HepG2 (cell line): ENCODE measurements around the gene XPNPEP1. TPM values are rescaled to one million over a fixed set of nuclear protein-coding genes. Genes with fewer than 3 reads are reported as not detected.

ENCODE experiments used
- ATAC-seq: fragments of 200-7000 bp; cut with Tn5 transposase; 3 replicates; pipeline ENCODE4 v1.9.1; 2020; ENCODE audit warnings: mild to moderate bottlenecking, moderate library complexity
- BruUV-seq: library from RNA; stranded (reverse); fragments of 400-500 nt; replicated peaks from 2 replicates; lab custom pipeline; 2021; lab: Mats Ljungman, UMichigan
- CTCF ChIA-PET: fragments of 300-600 bp; formaldehyde crosslinking; extraction: SDS; loops from one replicate; lab custom pipeline; 2021; ENCODE audit warnings: low total read pairs, inconsistent platforms, low intra/inter-chr PET ratio; lab: Yijun Ruan, JAX
- POLR2A ChIA-PET: fragments of 350-600 bp; sonication (Branson Sonifier 250); formaldehyde crosslinking; loops from one replicate; lab custom pipeline; 2020; ENCODE audit warnings: antibody characterized with exemption, inconsistent platforms; lab: Yijun Ruan, JAX
- DNase-seq: peaks from one replicate; pipeline ENCODE4 v3.0.0-alpha.2; 2015; ENCODE audit warnings: low spot score
- FAIRE-seq: peaks from 3 replicates; lab custom pipeline; 2011; peaks lifted over from hg19 to GRCh38; lab: Jason Lieb, UNC
- H2AFZ ChIP-seq: one replicate; pipeline ENCODE4 v1.6.1; 2011; ENCODE audit warnings: low read length, inconsistent platforms
- H3K27ac ChIP-seq: fragments of 300-600 bp; 3 replicates; pipeline ENCODE4 v1.8.0; 2011; ENCODE audit warnings: mixed run types, mild to moderate bottlenecking, mixed read lengths, low read length, inconsistent platforms; ENCODE audit not compliant: insufficient read depth; ENCODE audit errors: extremely low read length
- H3K27me3 ChIP-seq, 2 experiments: fragments of 200-600 bp in 1 of 2; 2 replicates in 1 of 2; 3 replicates in 1 of 2; pipeline versions ENCODE4 v1.6.0 to v1.8.0; 2011; ENCODE audit warnings: low read length in 2 of 2, mild to moderate bottlenecking in 2 of 2, moderate library complexity in 2 of 2, inconsistent platforms in 1 of 2; ENCODE audit not compliant: insufficient read depth in 2 of 2, control insufficient read depth in 1 of 2
- H3K36me3 ChIP-seq, 2 experiments: fragments of 200-600 bp in 1 of 2; replicated peaks in 1 of 2; 2 replicates in 1 of 2; 3 replicates in 1 of 2; pipeline versions ENCODE4 v1.5.1 to v1.8.0; 2011; ENCODE audit warnings: low read length in 2 of 2, inconsistent platforms in 1 of 2; ENCODE audit not compliant: insufficient read depth in 2 of 2, control insufficient read depth in 1 of 2
- H3K4me1 ChIP-seq: 2 replicates; pipeline ENCODE4 v1.5.1; 2012; ENCODE audit warnings: low read length, inconsistent platforms; ENCODE audit not compliant: insufficient read depth
- H3K4me2 ChIP-seq: 2 replicates; pipeline ENCODE4 v1.6.0; 2011; ENCODE audit warnings: low read depth, low read length, inconsistent platforms
- H3K4me3 ChIP-seq, 3 experiments: fragments of 200-600 bp in 1 of 3; sonication (generic), shearing (Covaris generic) in 1 of 3; replicated peaks in 1 of 3; 2 replicates each; pipeline ENCODE4 v1.5.1; 2011 to 2016; ENCODE audit warnings: low read length in 3 of 3, inconsistent platforms in 2 of 3, low read depth in 2 of 3, mild to moderate bottlenecking in 2 of 3, control low read depth in 1 of 3, mixed read lengths in 1 of 3; ENCODE audit not compliant: insufficient read depth in 1 of 3
- H3K79me2 ChIP-seq: one replicate; pipeline ENCODE4 v1.6.1; 2011; ENCODE audit warnings: low read length, inconsistent platforms; ENCODE audit not compliant: insufficient read depth
- H3K9ac ChIP-seq: 2 replicates; pipeline ENCODE4 v1.6.0; 2011; ENCODE audit warnings: mild to moderate bottlenecking, low read depth, low read length, inconsistent platforms; ENCODE audit not compliant: insufficient read depth
- H3K9me3 ChIP-seq: 2 replicates; pipeline ENCODE4 v1.5.1; 2012; ENCODE audit warnings: mild to moderate bottlenecking, low read length
- H4K20me1 ChIP-seq: 2 replicates; pipeline ENCODE4 v1.6.0; 2011; ENCODE audit warnings: inconsistent platforms, mild to moderate bottlenecking, low read length, moderate library complexity; ENCODE audit not compliant: insufficient read depth
- CBFB ChIP-seq: sonication (generic); formaldehyde crosslinking; IDR thresholded peaks from 2 replicates; pipeline ENCODE4 v1.4.0; 2020; ENCODE audit warnings: missing genetic modification reagents
- CCDC6 ChIP-seq: sonication (generic); formaldehyde crosslinking; IDR thresholded peaks from 2 replicates; pipeline ENCODE4 v1.8.1; 2022; ENCODE audit warnings: mild to moderate bottlenecking, missing genetic modification reagents, moderate library complexity
- GFI1 ChIP-seq: sonication (generic); formaldehyde crosslinking; IDR thresholded peaks from 2 replicates; pipeline ENCODE4 v1.5.0; 2020; ENCODE audit warnings: missing genetic modification reagents, mild to moderate bottlenecking, borderline replicate concordance
- NKX3-1 ChIP-seq: sonication (generic); formaldehyde crosslinking; IDR thresholded peaks from 2 replicates; pipeline ENCODE4 v1.5.0; 2020; ENCODE audit warnings: missing genetic modification reagents
- PRMT3 ChIP-seq: sonication (generic); formaldehyde crosslinking; IDR thresholded peaks from 2 replicates; pipeline ENCODE4 v1.8.1; 2022; ENCODE audit warnings: low read depth, mild to moderate bottlenecking, moderate library complexity, missing genetic modification reagents, borderline replicate concordance
- SNAI1 ChIP-seq: sonication (generic); formaldehyde crosslinking; IDR thresholded peaks from 2 replicates; pipeline ENCODE4 v1.5.0; 2020; ENCODE audit warnings: mild to moderate bottlenecking, missing genetic modification reagents, borderline replicate concordance
- TFE3 ChIP-seq: IDR thresholded peaks from 2 replicates; pipeline ENCODE4 v1.6.1; 2016
- THAP11 ChIP-seq: IDR thresholded peaks from 2 replicates; pipeline ENCODE4 v1.6.1; 2016; ENCODE audit warnings: missing biosample characterization, missing genetic modification reagents
- ZNF792 ChIP-seq: IDR thresholded peaks from 2 replicates; pipeline ENCODE4 v1.6.1; 2016
- WGBS: methylation state at CpG from one replicate; pipeline ENCODE4 v1.1.6; 2017; ENCODE audit warnings: low lambda C conversion rate; 5-methylcytosine and 5-hydroxymethylcytosine counted together
- in situ Hi-C: cut with HindIII; loops from 2 replicates; pipeline ENCODE4 v1.10.0; 2017; ENCODE audit warnings: low pct_unique_long_range_greater_than_20kb; ENCODE audit not compliant: extremely low pct_ligation_motif_present
- intact Hi-C: fragments of 100-400 bp; cut with micrococcal nuclease; formaldehyde crosslinking; loops from one replicate; pipeline ENCODE4 v1.10.0; 2022; ENCODE audit not compliant: unreplicated experiment
- polyA plus RNA-seq, 8 experiments: library from polyadenylated mRNA; depleted of rRNA in 3 of 8; stranded (reverse) in 7 of 8; unstranded in 1 of 8; fragments of >200 nt; fragmentation: Illumina TruSeq in 4 of 8; extraction: Trizol in 4 of 8; gene quantifications; 2 replicates each; pipeline versions ENCODE4 v1.2.1 to v1.2.3, GENCODE V29; 2011 to 2016; ENCODE audit warnings: low read depth in 4 of 8, missing spikeins in 1 of 8, mixed read lengths in 1 of 8; ENCODE audit not compliant: insufficient read depth in 1 of 8
- total RNA-seq, 5 experiments: library from RNA; depleted of rRNA; stranded (reverse); fragments of >200 nt; fragmentation: Illumina TruSeq; extraction: Trizol; gene quantifications; 2 replicates each; pipeline ENCODE4 v1.2.3, GENCODE V29; 2016; ENCODE audit warnings: low read depth in 1 of 5
- TF ChIP-seq, protein P1 (sequence below): sonication (generic); formaldehyde crosslinking; IDR thresholded peaks from 2 replicates; pipeline ENCODE4 v1.5.0; 2020; ENCODE audit warnings: mild to moderate bottlenecking, missing genetic modification reagents
- TF ChIP-seq, protein P2 (sequence below): sonication (generic); formaldehyde crosslinking; conservative IDR thresholded peaks from 2 replicates; pipeline ENCODE4 v1.4.0; 2020; ENCODE audit warnings: missing genetic modification reagents

XPNPEP1 gene
- total and polyA plus RNA-seq, 2 of the 13 experiments (the other 11 are each of a cell fraction or from before 2014, with no cell fraction given), result 30.3 to 55.5 TPM

- TF ChIP-seq CBFB (CRISPR knock-in tag), result no peak
Measured at GRCh38 chr10:109824206-109824605, 99.1 kb downstream of the XPNPEP1 start (continued).

GRCh38 chr10:109823196-109823595 is 100.1 kb downstream of the XPNPEP1 start:
- Histone ChIP-seq H3K9ac (no peak overlapping the region), H3K4me1 (no peaks in the 10 kb centered on the region), H4K20me1 (no peaks in the 10 kb centered on the region), H3K79me2 (no peaks in the 10 kb centered on the region), H3K4me2 (no peak overlapping the region), H2AFZ (no peak overlapping the region), H3K4me3 (no peak overlapping the region)
- CTCF ChIA-PET, result no interaction called here
- 27% methylated on average over 3 of the region's 3 CpGs for WGBS
- no peak for DNase-seq
- no peak for TF ChIP-seq THAP11 (CRISPR knock-in tag)
- TF ChIP-seq TFE3 (CRISPR knock-in tag), result no peak
- TF ChIP-seq, protein P1, sequence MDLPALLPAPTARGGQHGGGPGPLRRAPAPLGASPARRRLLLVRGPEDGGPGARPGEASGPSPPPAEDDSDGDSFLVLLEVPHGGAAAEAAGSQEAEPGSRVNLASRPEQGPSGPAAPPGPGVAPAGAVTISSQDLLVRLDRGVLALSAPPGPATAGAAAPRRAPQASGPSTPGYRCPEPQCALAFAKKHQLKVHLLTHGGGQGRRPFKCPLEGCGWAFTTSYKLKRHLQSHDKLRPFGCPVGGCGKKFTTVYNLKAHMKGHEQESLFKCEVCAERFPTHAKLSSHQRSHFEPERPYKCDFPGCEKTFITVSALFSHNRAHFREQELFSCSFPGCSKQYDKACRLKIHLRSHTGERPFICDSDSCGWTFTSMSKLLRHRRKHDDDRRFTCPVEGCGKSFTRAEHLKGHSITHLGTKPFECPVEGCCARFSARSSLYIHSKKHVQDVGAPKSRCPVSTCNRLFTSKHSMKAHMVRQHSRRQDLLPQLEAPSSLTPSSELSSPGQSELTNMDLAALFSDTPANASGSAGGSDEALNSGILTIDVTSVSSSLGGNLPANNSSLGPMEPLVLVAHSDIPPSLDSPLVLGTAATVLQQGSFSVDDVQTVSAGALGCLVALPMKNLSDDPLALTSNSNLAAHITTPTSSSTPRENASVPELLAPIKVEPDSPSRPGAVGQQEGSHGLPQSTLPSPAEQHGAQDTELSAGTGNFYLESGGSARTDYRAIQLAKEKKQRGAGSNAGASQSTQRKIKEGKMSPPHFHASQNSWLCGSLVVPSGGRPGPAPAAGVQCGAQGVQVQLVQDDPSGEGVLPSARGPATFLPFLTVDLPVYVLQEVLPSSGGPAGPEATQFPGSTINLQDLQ (CRISPR knock-in tag), result no peak
- no peak for TF ChIP-seq ZNF792 (CRISPR knock-in tag)
- TF ChIP-seq NKX3-1 (CRISPR knock-in tag), result no peak
- TF ChIP-seq PRMT3, result no peak
- TF ChIP-seq, protein P2, sequence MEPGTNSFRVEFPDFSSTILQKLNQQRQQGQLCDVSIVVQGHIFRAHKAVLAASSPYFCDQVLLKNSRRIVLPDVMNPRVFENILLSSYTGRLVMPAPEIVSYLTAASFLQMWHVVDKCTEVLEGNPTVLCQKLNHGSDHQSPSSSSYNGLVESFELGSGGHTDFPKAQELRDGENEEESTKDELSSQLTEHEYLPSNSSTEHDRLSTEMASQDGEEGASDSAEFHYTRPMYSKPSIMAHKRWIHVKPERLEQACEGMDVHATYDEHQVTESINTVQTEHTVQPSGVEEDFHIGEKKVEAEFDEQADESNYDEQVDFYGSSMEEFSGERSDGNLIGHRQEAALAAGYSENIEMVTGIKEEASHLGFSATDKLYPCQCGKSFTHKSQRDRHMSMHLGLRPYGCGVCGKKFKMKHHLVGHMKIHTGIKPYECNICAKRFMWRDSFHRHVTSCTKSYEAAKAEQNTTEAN (CRISPR knock-in tag), result no peak
- TF ChIP-seq SNAI1, result no peak
- no peak for TF ChIP-seq CCDC6 (CRISPR knock-in tag)
- no peak for TF ChIP-seq GFI1
- TF ChIP-seq, all 625 proteins: peak for 0
- in situ Hi-C loops, result no loop called here
- ATAC-seq, result no peak
- H3K36me3 ChIP-seq, result no peaks in the 10 kb centered on the region
- POLR2A ChIA-PET, result no interaction called here
- BruUV-seq, result no TSS peak
- no peaks in the 10 kb centered on the region for H3K27me3 ChIP-seq
- no peaks in the 10 kb centered on the region for H3K9me3 ChIP-seq
- no peak for FAIRE-seq
- intact Hi-C loops, result no loop called here
- H3K27ac ChIP-seq, result no peak overlapping the region
